Tibial nerve (tissue), 4 donors: ENCODE data around the gene NFILZ. TPM values are rescaled to one million over a fixed set of nuclear protein-coding genes. Genes with fewer than 3 reads are reported as not detected.

ENCODE experiments used
- DNase-seq, 2 donors: peaks; one replicate each; pipeline ENCODE4 v3.0.0-alpha.2; 2019; ENCODE audit warnings: low spot score in 2 of 2
- H3K27ac ChIP-seq, 4 donors: fragments of 200-600 bp; sonication (generic) in 3 of 4; one replicate each; pipeline ENCODE4 v1.5.1; 2017 to 2019; ENCODE audit warnings: mild to moderate bottlenecking in 1 of 4
- H3K27me3 ChIP-seq, 2 donors: fragments of 200-600 bp; sonication (generic) in 1 of 2; one replicate each; pipeline versions ENCODE4 v1.5.1 to v1.6.0; 2017 to 2019
- H3K36me3 ChIP-seq, 3 donors: fragments of 200-600 bp; sonication (generic); one replicate each; pipeline ENCODE4 v1.5.1; 2018 to 2019
- H3K4me1 ChIP-seq, 4 donors: fragments of 200-600 bp; sonication (generic) in 3 of 4; one replicate each; pipeline ENCODE4 v1.5.1; 2017 to 2019
- H3K4me3 ChIP-seq, 4 donors: fragments of 200-600 bp; sonication (generic) in 3 of 4; one replicate each; pipeline ENCODE4 v1.5.1; 2017 to 2019; ENCODE audit warnings: mild to moderate bottlenecking in 1 of 4, moderate library complexity in 1 of 4
- H3K9me3 ChIP-seq, 4 donors: fragments of 200-600 bp; sonication (generic) in 3 of 4; one replicate each; pipeline ENCODE4 v1.5.1; 2017 to 2019
- EP300 ChIP-seq, 2 donors: sonication (generic); formaldehyde crosslinking; IDR thresholded peaks; one replicate each; pipeline ENCODE4 v1.6.1; 2017; ENCODE audit warnings: antibody characterized with exemption in 2 of 2, mild to moderate bottlenecking in 1 of 2
- POLR2A ChIP-seq, 2 donors: fragments of 450-650 bp; IDR thresholded peaks; one replicate each; pipeline ENCODE4 v1.6.1; 2017; ENCODE audit warnings: antibody characterized with exemption in 2 of 2, mild to moderate bottlenecking in 2 of 2, moderate library complexity in 2 of 2
- WGBS, 2 donors: methylation state at CpG; one replicate each; pipeline ENCODE4 v1.1.5; 2018; 5-methylcytosine and 5-hydroxymethylcytosine counted together
- total RNA-seq, 4 donors: library from RNA; depleted of rRNA; stranded (reverse); fragments of >200 nt; gene quantifications; one replicate each; pipeline ENCODE4 v1.1.0, GENCODE V29; 2016
- TF ChIP-seq, protein P1 (sequence below), 5 experiments: fragments of 200-600 bp in 3 of 5; fragments of 450-650 bp in 2 of 5; sonication (generic) in 3 of 5; IDR thresholded peaks; one replicate each; pipeline ENCODE4 v1.5.1; 2016 to 2019; ENCODE audit warnings: antibody characterized with exemption in 5 of 5, mild to moderate bottlenecking in 3 of 5, moderate library complexity in 2 of 5

Gene NFILZ
- total RNA-seq, 4 donors from 2014 or later, result not detected

- peak overlapping the region in 2 of 4 donors; percentile 71 to 77 for H3K27ac ChIP-seq
- no peak for TF ChIP-seq EP300 (IDR thresholded peaks at IDR 0.05)
- TF ChIP-seq, protein P1, sequence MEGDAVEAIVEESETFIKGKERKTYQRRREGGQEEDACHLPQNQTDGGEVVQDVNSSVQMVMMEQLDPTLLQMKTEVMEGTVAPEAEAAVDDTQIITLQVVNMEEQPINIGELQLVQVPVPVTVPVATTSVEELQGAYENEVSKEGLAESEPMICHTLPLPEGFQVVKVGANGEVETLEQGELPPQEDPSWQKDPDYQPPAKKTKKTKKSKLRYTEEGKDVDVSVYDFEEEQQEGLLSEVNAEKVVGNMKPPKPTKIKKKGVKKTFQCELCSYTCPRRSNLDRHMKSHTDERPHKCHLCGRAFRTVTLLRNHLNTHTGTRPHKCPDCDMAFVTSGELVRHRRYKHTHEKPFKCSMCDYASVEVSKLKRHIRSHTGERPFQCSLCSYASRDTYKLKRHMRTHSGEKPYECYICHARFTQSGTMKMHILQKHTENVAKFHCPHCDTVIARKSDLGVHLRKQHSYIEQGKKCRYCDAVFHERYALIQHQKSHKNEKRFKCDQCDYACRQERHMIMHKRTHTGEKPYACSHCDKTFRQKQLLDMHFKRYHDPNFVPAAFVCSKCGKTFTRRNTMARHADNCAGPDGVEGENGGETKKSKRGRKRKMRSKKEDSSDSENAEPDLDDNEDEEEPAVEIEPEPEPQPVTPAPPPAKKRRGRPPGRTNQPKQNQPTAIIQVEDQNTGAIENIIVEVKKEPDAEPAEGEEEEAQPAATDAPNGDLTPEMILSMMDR (IDR thresholded peaks at IDR 0.05), result no peak
- no peak for TF ChIP-seq POLR2A (IDR thresholded peaks at IDR 0.05)
- 38 to 40% methylated on average over 12 of the region's 12 CpGs for WGBS, 2 donors
- no peak overlapping the region for H3K4me3 ChIP-seq
- DNase-seq, result peak in 1 of 2 donors; percentile 28
- no peaks in the 10 kb centered on the region for H3K27me3 ChIP-seq
- peaks cover 0 to 37% (median 10%) of the 10 kb centered on the region in 4 donors for H3K4me1 ChIP-seq
- H3K36me3 ChIP-seq, result no peaks in the 10 kb centered on the region
- H3K9me3 ChIP-seq, result no peaks in the 10 kb centered on the region
These were observed 18.3 kb upstream of the NFILZ start for GRCh38 chr19:8611877-8612806.

DNA sequence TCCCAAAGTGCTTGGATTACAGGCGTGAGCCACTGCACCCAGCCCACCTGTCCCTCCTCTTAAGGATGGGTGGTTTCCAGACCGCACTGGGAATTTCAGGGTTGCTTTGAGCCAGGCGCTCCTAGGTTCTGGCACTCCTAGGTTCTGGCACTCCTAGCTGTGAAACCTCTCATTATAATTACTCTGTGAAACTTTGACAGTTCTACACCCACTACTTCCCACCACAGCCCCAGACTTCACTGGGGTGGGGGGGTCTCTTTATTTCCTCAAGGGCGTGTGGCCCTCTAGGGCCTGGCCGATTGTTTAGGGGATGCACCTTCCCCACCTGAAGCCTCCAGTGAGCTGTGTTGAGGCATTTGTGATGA, 17.6 kb upstream of the NFILZ start:
- Histone ChIP-seq H3K27ac (no peak overlapping the region), H3K4me3 (no peak overlapping the region), H3K36me3 (no peaks in the 10 kb centered on the region), H3K4me1 (peaks cover 0 to 33% (median 10%) of the 10 kb centered on the region in 4 donors), H3K9me3 (no peaks in the 10 kb centered on the region), H3K27me3 (no peaks in the 10 kb centered on the region)
- TF ChIP-seq POLR2A (IDR thresholded peaks at IDR 0.05), result no peak
- TF ChIP-seq, protein P1 (IDR thresholded peaks at IDR 0.05), result no peak
- TF ChIP-seq EP300 (IDR thresholded peaks at IDR 0.05), result no peak
- DNase-seq, result no peak
- 59 to 60% methylated on average over 5 of the region's 5 CpGs for WGBS, 2 donors

DNA sequence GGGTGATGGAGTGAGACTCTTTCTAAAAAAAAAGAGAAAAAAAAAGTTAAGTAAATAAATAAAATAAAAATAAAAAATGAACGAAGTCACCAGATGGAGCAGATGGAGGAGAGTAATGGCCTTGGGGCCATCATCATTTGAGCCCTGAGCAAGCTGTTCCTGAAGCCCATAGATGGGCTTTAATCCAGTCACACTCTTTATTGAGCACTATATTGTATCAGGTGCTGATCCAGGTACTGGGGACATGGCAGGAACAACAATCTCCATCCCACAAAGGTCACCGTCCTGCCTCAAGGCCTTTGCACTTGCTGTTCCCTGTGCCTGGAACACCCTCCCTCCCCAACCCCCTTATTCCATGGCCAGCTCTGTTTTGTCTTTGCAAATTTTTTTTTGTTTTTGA, 16.0 kb upstream of the NFILZ start:
- Histone ChIP-seq H3K4me1 (peaks cover 0 to 17% (median under 1%) of the 10 kb centered on the region in 4 donors), H3K9me3 (no peaks in the 10 kb centered on the region), H3K27me3 (no peaks in the 10 kb centered on the region), H3K27ac (no peak overlapping the region), H3K4me3 (no peak overlapping the region), H3K36me3 (no peaks in the 10 kb centered on the region)
- 78 to 82% methylated on average over 2 of the region's 2 CpGs for WGBS, 2 donors
- TF ChIP-seq, protein P1 (IDR thresholded peaks at IDR 0.05), result no peak
- TF ChIP-seq EP300 (IDR thresholded peaks at IDR 0.05) (no peak), POLR2A (IDR thresholded peaks at IDR 0.05) (no peak)
- DNase-seq, result no peak

- no peak overlapping the region for H3K4me3 ChIP-seq
- H3K27me3 ChIP-seq, result no peaks in the 10 kb centered on the region
- no peak for DNase-seq
- peaks cover 0 to 11% (median 0%) of the 10 kb centered on the region in 4 donors for H3K4me1 ChIP-seq
- no peaks in the 10 kb centered on the region for H3K9me3 ChIP-seq
- no peak overlapping the region for H3K27ac ChIP-seq
- WGBS, 2 donors, result 24 to 28% methylated on average over 6 of the region's 6 CpGs
- TF ChIP-seq POLR2A (IDR thresholded peaks at IDR 0.05) (no peak), EP300 (IDR thresholded peaks at IDR 0.05) (no peak)
- TF ChIP-seq, protein P1 (IDR thresholded peaks at IDR 0.05), result no peak
- H3K36me3 ChIP-seq, result no peaks in the 10 kb centered on the region
These were observed 15.4 kb upstream of the NFILZ start for GRCh38 chr19:8615024-8615423.
